GM19240 (cell line): ENCODE results near the gene MALL.
"Not testable (repeated sequence)": the region's sequence is repeated elsewhere in the genome, so short reads cannot be mapped to it uniquely, and the experiment has no call there.

Experiments used
- DNase-seq: peaks from one replicate; pipeline ENCODE4 v3.0.0; 2011; ENCODE audit warnings: low spot score; ENCODE audit not compliant: insufficient read length

MALL gene

GRCh38 chr2:110120171-110121051 lies 4.8 kb upstream of the MALL start:
- no peak for DNase-seq

- no peak for DNase-seq
These were observed 550 bp upstream of the MALL start for GRCh38 chr2:110116033-110116710.

- DNase-seq, result no peak
These were observed 779 bp downstream of the MALL start for GRCh38 chr2:110114831-110115255.

GRCh38 chr2:110113961-110114591 lies 1.5 kb downstream of the MALL start:
- DNase-seq, result no peak

- DNase-seq, result not testable (repeated sequence)
These were observed 7.3 kb downstream of the MALL start for GRCh38 chr2:110108291-110108690.

GRCh38 chr2:110107092-110108079 lies 8.2 kb downstream of the MALL start:
- no peak for DNase-seq

GRCh38 chr2:110106642-110107041 lies 9.0 kb downstream of the MALL start:
- DNase-seq, result no peak

GRCh38 chr2:110105608-110106467 lies 9.8 kb downstream of the MALL start:
- no peak for DNase-seq

- DNase-seq, result no peak
These were observed 10.4 kb downstream of the MALL start for GRCh38 chr2:110105183-110105582.

GRCh38 chr2:110104025-110104771 lies 11.4 kb downstream of the MALL start:
- DNase-seq, result no peak

GRCh38 chr2:110103061-110103961 lies 12.3 kb downstream of the MALL start:
- DNase-seq, result no peak

GRCh38 chr2:110101901-110102803 lies 13.5 kb downstream of the MALL start:
- no peak for DNase-seq

GRCh38 chr2:110101280-110101844 lies 14.3 kb downstream of the MALL start:
- no peak for DNase-seq

- DNase-seq, result not testable (repeated sequence)
These were observed 14.7 kb downstream of the MALL start for GRCh38 chr2:110100880-110101279.

- no peak for DNase-seq
These were observed 15.1 kb downstream of the MALL start for GRCh38 chr2:110100480-110100879.

- no peak for DNase-seq
These were observed 16.0 kb downstream of the MALL start for GRCh38 chr2:110099471-110100225.
